ENCODE data around the gene SPINT2.
A peak's percentile ranks its signal among the peaks of the same experiment; 100 is the strongest.

SPINT2 gene

DNA sequence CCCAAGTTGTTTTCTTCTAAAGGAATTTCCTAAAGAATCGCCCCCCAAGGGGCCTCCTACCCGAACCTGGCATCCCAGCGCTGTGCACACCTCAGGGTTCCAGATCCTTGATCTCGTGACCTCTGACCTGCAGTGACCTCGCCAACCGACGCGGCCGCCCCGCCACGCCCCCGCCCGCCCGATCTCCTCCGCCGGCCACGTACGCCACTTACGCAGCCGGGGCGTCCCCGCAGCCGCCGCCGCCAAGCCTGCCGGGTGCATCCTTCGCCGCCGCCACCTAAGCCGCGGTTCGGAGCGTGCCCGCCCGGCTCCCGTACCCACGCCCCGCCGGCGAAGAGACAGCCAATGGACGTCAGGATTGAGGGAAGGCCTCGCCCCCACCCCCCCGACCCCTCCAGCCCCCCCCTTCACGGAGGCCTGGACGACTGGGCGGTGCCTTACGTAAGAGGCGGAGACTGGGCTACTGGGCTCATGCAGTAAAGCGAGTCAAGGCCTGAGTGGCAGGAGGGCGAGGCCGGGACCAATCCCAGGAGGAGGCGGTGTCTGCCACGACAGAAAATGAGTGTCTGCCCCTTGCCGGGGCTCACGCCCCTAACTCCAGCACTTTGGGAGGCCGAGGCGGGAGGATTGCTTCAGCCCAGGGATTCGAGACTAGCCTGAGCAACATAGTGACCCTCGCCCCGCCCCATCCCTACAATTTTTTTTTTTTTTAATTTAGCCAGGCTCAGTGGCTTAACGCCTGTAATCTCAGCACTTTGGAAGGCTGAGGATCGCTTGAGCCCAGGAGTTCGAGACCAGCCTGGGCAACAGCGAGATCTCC lies 51.5 kb downstream of the SPINT2 start, which contains the start of gene YIF1B:
YIF1B (minus strand) TSS at position 291 of the 820 bp plus-strand sequence; CDS start at position 261, 30 bp downstream.
- peaks cover 45% of the 10 kb centered on the region for H3K4me1 Mint-ChIP-seq
- H3K9me3 Mint-ChIP-seq = no peaks in the 10 kb centered on the region
- H3K4me3 Mint-ChIP-seq = peak within 1 kb of the TSS; percentile 89

DNA sequence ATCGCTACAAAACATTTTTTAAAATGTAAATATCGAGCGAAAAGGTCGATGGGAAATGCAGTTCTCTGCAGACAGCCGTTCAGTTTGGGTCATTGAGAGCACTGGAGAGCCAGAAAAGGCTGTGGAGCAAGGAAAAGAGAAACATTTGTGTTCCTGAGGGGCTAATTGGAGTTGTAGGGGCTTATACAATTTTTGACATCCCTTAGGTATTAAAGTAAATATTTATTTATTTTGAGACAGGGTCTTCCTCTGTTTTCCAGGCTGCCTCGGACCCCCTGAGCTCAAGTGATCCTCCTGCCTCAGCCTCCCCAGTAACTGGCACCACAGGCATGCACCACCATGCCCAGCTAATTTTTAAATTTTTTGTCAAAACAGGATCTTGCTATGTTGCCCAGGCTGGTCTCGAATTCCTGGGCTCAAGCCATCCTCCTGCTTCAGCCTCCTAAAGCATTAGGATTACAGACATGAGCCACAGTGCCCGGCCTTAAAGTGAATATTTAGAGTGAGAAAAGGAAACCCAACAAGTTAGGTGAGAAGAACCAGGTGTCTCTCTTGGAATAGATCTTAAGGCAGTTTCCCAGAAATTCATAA lies 52.2 kb downstream of the SPINT2 start:
- Mint-ChIP-seq H3K4me1 (peaks cover 52% of the 10 kb centered on the region), H3K4me3 (peak overlapping the region; percentile 89), H3K27me3 (no peaks in the 10 kb centered on the region), H3K9me3 (no peaks in the 10 kb centered on the region), H3K27ac (peak overlapping the region; percentile 95), H3K36me3 (no peaks in the 10 kb centered on the region)

More for the DNA sequence above, 51.5 kb downstream of the SPINT2 start, which contains the start of gene YIF1B:
- Mint-ChIP-seq H3K36me3 (no peaks in the 10 kb centered on the region), H3K27me3 (no peaks in the 10 kb centered on the region), H3K27ac (peak within 1 kb of the TSS; percentile 95)

DNA sequence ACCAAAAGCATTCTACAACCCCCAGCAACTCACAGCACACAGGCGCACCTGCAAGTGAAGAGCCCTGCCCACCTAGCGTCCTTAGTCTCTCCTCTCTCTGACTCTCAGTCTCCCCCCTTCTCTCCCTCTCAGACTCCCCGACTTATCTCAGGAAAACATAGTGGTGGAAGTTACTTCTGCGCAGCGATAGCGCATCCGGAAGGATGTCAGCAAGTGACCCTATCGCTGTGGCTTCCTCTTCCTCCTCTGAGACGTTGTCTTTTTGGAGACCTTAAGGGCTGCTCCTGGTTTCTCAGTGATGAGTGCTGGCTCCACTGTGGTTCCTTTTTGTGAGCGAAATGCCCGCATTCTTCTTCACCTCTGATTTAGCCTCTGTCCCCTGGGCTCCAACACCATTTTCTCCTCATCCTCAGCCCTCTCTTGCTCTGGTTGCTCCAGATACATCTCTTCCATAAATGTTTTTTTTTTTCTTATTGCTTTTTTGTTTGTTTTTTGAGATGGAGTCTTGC lies 52.8 kb downstream of the SPINT2 start:
- Mint-ChIP-seq H3K9me3 (no peaks in the 10 kb centered on the region), H3K27ac (peak overlapping the region; percentile 95), H3K27me3 (no peaks in the 10 kb centered on the region), H3K4me3 (peak overlapping the region; percentile 89), H3K4me1 (peaks cover 58% of the 10 kb centered on the region), H3K36me3 (no peaks in the 10 kb centered on the region)

DNA sequence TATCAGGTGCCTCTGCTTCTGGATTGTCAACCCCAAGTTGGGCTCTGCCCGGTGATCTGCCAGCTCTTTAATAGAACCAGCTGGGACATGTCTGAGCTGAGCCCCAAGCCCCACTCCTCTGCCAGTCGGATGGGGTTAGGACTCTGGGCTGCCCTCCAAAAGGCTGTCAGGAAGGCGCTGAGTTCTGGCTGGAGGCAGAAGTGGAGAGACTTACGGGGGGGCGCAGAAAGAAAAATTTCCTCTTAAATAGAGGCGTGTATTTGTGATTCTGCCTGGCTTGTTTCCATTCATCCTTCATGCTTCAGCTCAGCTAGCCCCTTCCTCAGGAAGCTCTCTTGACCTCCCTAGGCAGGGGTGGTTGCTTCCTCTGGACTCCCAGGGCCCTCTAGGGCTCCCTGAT lies 54.3 kb downstream of the SPINT2 start:
- Mint-ChIP-seq H3K4me3 (peak overlapping the region; percentile 87), H3K27ac (no peak overlapping the region), H3K36me3 (no peaks in the 10 kb centered on the region), H3K27me3 (no peaks in the 10 kb centered on the region), H3K4me1 (peaks cover 58% of the 10 kb centered on the region), H3K9me3 (no peaks in the 10 kb centered on the region)

- Mint-ChIP-seq H3K9me3 (no peaks in the 10 kb centered on the region), H3K27ac (peak within 1 kb of the TSS; percentile 51), H3K4me1 (peaks cover 55% of the 10 kb centered on the region), H3K36me3 (no peaks in the 10 kb centered on the region), H3K27me3 (no peaks in the 10 kb centered on the region), H3K4me3 (peak within 1 kb of the TSS; percentile 87)
Measured at GRCh38 chr19:38319421-38320258, 55.3 kb downstream of the SPINT2 start, which contains the start of gene KCNK6. Gene KCNK6 (plus strand): TSS chr19:38319845. CDS start chr19:38319951, 106 bp downstream.

- Mint-ChIP-seq H3K27me3 (no peaks in the 10 kb centered on the region), H3K4me1 (peaks cover 51% of the 10 kb centered on the region), H3K36me3 (peaks cover 2% of the 10 kb centered on the region), H3K9me3 (no peaks in the 10 kb centered on the region), H3K27ac (no peak overlapping the region), H3K4me3 (peak overlapping the region; percentile 87)
Measured at GRCh38 chr19:38320969-38321339, 56.6 kb downstream of the SPINT2 start.

GRCh38 chr19:38321646-38322196 lies 57.3 kb downstream of the SPINT2 start:
- H3K27ac Mint-ChIP-seq = no peak overlapping the region
- H3K4me3 Mint-ChIP-seq = peak overlapping the region; percentile 87
- no peaks in the 10 kb centered on the region for H3K27me3 Mint-ChIP-seq
- peaks cover 44% of the 10 kb centered on the region for H3K4me1 Mint-ChIP-seq
- H3K9me3 Mint-ChIP-seq = no peaks in the 10 kb centered on the region
- peaks cover 2% of the 10 kb centered on the region for H3K36me3 Mint-ChIP-seq

DNA sequence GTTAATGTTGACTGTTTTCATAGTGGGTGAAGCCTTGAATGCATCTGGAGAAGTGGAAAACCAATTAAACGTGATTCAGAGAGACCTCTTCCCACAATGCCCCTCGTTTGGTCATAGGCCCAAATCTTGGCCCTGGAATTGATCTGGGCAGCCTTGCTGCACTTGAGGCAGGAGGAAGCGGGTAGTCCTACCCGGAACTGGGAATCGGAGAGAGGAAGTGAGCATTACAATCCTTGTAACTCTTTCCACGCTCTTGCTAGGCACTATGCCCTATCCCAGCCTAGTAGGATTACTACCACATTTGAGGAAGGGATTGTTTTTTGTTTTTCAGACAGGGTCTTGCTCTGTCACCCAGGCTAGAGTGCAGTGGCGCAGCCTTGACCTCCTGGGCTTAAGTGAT lies 58.9 kb downstream of the SPINT2 start:
- Mint-ChIP-seq H3K27ac (no peak overlapping the region), H3K4me1 (peaks cover 34% of the 10 kb centered on the region), H3K9me3 (no peaks in the 10 kb centered on the region), H3K36me3 (peaks cover 6% of the 10 kb centered on the region), H3K4me3 (no peak overlapping the region), H3K27me3 (no peaks in the 10 kb centered on the region)

- Mint-ChIP-seq H3K4me1 (peaks cover 24% of the 10 kb centered on the region), H3K27ac (no peak overlapping the region), H3K9me3 (no peaks in the 10 kb centered on the region), H3K36me3 (peaks cover 9% of the 10 kb centered on the region), H3K27me3 (no peaks in the 10 kb centered on the region), H3K4me3 (no peak overlapping the region)
Measured at GRCh38 chr19:38324431-38324830, 60.1 kb downstream of the SPINT2 start.

- no peak overlapping the region for H3K27ac Mint-ChIP-seq
- no peaks in the 10 kb centered on the region for H3K9me3 Mint-ChIP-seq
- H3K27me3 Mint-ChIP-seq = no peaks in the 10 kb centered on the region
- H3K4me1 Mint-ChIP-seq = peaks cover 8% of the 10 kb centered on the region
- no peak overlapping the region for H3K4me3 Mint-ChIP-seq
- peaks cover 9% of the 10 kb centered on the region for H3K36me3 Mint-ChIP-seq
Measured at GRCh38 chr19:38326591-38326990, 62.2 kb downstream of the SPINT2 start.

GRCh38 chr19:38329651-38330050 lies 65.3 kb downstream of the SPINT2 start:
- Mint-ChIP-seq H3K4me3 (no peak overlapping the region), H3K27me3 (no peaks in the 10 kb centered on the region), H3K36me3 (peaks cover 9% of the 10 kb centered on the region), H3K4me1 (no peaks in the 10 kb centered on the region), H3K9me3 (no peaks in the 10 kb centered on the region), H3K27ac (no peak overlapping the region)

DNA sequence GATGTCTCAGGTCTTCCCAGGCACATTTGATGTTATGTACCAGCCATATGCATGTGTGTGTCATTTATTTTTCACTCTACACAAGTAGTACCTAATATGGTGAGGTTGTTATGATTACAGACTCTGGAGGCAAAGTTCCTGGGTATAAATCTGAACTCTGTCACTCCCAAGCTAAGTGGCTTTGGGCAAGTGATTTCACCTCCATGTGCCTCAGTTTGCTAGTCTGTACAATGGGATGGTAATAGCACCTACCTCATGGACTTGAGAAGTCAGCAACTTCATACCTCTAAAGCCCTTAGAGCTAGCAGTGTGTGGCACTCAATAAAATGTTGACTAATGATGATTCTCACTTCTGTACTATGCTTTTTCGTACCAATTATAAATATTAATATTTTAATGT lies 67.4 kb downstream of the SPINT2 start:
- Mint-ChIP-seq H3K27ac (no peak overlapping the region), H3K4me1 (peaks cover 2% of the 10 kb centered on the region), H3K27me3 (no peaks in the 10 kb centered on the region), H3K36me3 (peaks cover 7% of the 10 kb centered on the region), H3K4me3 (no peak overlapping the region), H3K9me3 (no peaks in the 10 kb centered on the region)

DNA sequence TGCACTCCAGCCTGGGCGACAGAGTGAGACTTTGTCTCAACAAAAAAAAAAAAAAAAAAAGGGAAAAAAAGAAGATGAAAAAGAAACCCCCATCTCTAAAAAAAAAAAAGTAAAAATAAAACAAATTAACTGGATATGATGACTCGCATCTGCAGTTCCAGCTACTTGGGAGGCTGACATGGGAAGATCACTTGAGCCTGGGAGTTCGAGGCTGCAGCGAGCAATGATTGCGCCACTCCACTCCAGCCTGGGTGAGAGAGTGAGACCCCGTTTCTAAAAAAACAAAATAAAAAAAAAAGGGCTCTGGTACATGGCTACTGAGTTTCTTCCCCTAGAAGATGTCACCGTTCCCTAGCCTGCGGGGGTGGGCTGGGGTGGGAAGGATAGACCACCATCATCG lies 68.9 kb downstream of the SPINT2 start:
- no peak overlapping the region for H3K4me3 Mint-ChIP-seq
- no peaks in the 10 kb centered on the region for H3K27me3 Mint-ChIP-seq
- H3K27ac Mint-ChIP-seq = no peak overlapping the region
- peaks cover 9% of the 10 kb centered on the region for H3K4me1 Mint-ChIP-seq
- no peaks in the 10 kb centered on the region for H3K9me3 Mint-ChIP-seq
- peaks cover 3% of the 10 kb centered on the region for H3K36me3 Mint-ChIP-seq

- Mint-ChIP-seq H3K9me3 (no peaks in the 10 kb centered on the region), H3K4me3 (peak overlapping the region; percentile 94), H3K36me3 (no peaks in the 10 kb centered on the region), H3K27me3 (no peaks in the 10 kb centered on the region), H3K4me1 (peaks cover 13% of the 10 kb centered on the region), H3K27ac (peak overlapping the region; percentile 95)
Measured at GRCh38 chr19:38335949-38336637, 71.7 kb downstream of the SPINT2 start.
